ENCODE measurements around the gene TENT4A. TPM values are rescaled to one million over a fixed set of nuclear protein-coding genes. Genes with fewer than 3 reads are reported as not detected.

Gene TENT4A
- total and polyA plus RNA-seq, 10 of the 15 experiments (the other 5 are each of a cell fraction or from before 2014, with no cell fraction given): 1.4 to 30.6 (median 12.5) TPM

GRCh38 chr5:6718718-6719117, 5.5 kb downstream of the TENT4A start:
- H3K36me3 ChIP-seq (ENCODE audit: control insufficient read depth in 2 of 2, insufficient read depth in 2 of 2, low read length in 1 of 2): peaks cover 3 to 20% of the 10 kb centered on the region in 2 experiments; a peak in 3 of 4 replicates
- intact Hi-C loops (cut with micrococcal nuclease; ENCODE audit: unreplicated experiment) (loop anchor here (10.0 kb wide), 1 partner anchor 964 kb away; no protein-coding TSS in a partner anchor), in situ Hi-C loops (cut with MboI) (no loop called here)
- no peak overlapping the region for H2AFZ ChIP-seq (ENCODE audit: control insufficient read depth, low read depth, low read length)
- no peaks in the 10 kb centered on the region for H3K9me3 ChIP-seq (replicated peaks; ENCODE audit: control insufficient read depth, insufficient read depth, low read length)
- 88% methylated on average over 5 of the region's 5 CpGs for WGBS (ENCODE audit: insufficient coverage, insufficient replicate concordance, low lambda C conversion rate, missing lambda C conversion rate)
- DNase-seq (ENCODE audit: low read depth, low spot score) (no peak), ATAC-seq (no peak), FAIRE-seq (no peak)
- no peak overlapping the region for H3K27ac ChIP-seq (ENCODE audit: control insufficient read depth, insufficient read depth)
- ChIA-PET SMC1A (ENCODE audit: uncharacterized antibody, unreplicated experiment) (interaction anchor here (1.2 to 4.0 kb wide), 3 partner anchors 10 to 67 kb away, joined by 3 to 41 read pairs (median 4); no protein-coding TSS in a partner anchor), RAD21 (ENCODE audit: unreplicated experiment) (interaction anchor here (0.8 to 3.8 kb wide), 5 partner anchors 11 to 1221 kb away, joined by 3 to 32 read pairs (median 4); partner anchors contain the start of genes NSUN2 and SRD5A1), CTCF (interaction anchor here (1.0 to 3.2 kb wide), 7 partner anchors 10 to 86 kb away, joined by 3 to 17 read pairs (median 4); partner anchors contain the start of genes NSUN2 and SRD5A1), POLR2A (interaction anchor here (0.6 to 4.2 kb wide), 3 partner anchors 10 to 1664 kb away, joined by 3 to 35 read pairs (median 4); no protein-coding TSS in a partner anchor)
- H3K4me1 ChIP-seq (ENCODE audit: control insufficient read depth, insufficient read depth, low read length): peaks cover 41% of the 10 kb centered on the region
- no TSS peak for BruUV-seq (replicated peaks)
- H4K20me1 ChIP-seq (ENCODE audit: control insufficient read depth, insufficient read depth): peaks cover 20% of the 10 kb centered on the region
- H3K9ac ChIP-seq (ENCODE audit: control insufficient read depth, insufficient read depth, low read length): no peak overlapping the region
- peaks cover 97% of the 10 kb centered on the region for H3K79me2 ChIP-seq (ENCODE audit: control insufficient read depth, insufficient read depth, low read length)
- H3K4me2 ChIP-seq (ENCODE audit: control insufficient read depth, insufficient read depth): peak overlapping the region; percentile 94
- H3K27me3 ChIP-seq (replicated peaks in 1 of 2; ENCODE audit: control insufficient read depth in 2 of 2, insufficient read depth in 2 of 2, low read length in 1 of 2): no peaks in the 10 kb centered on the region
- peak overlapping the region; percentile 79; the same call in 1 of the 2 replicates for H3K4me3 ChIP-seq
- no peak for TF ChIP-seq HCFC1 (IDR thresholded peaks at IDR 0.05; ENCODE audit: low read length)
- TF ChIP-seq PAX8 (IDR thresholded peaks at IDR 0.05): no peak
- no peak for TF ChIP-seq RAD51 (IDR thresholded peaks at IDR 0.05)
- no peak for TF ChIP-seq CUX1 (IDR thresholded peaks at IDR 0.05; ENCODE audit: insufficient replicate concordance, low read depth, low read length)
- TF ChIP-seq MEF2A (IDR thresholded peaks at IDR 0.05; ENCODE audit: insufficient read depth, low read depth, low read length): no peak
- TF ChIP-seq HSF1 (IDR thresholded peaks at IDR 0.05; ENCODE audit: low read depth, low read length): no peak
- TF ChIP-seq KAT2A (conservative IDR thresholded peaks at IDR 0.05; ENCODE audit: control insufficient read depth, low read depth, low read length): no peak
- no peak for TF ChIP-seq POLR2A (IDR thresholded peaks at IDR 0.05; ENCODE audit: low read depth, low read length)
- TF ChIP-seq ATF3 (IDR thresholded peaks at IDR 0.05; ENCODE audit: borderline replicate concordance, extremely low read depth, low read depth, low read length): no peak
- no peak for TF ChIP-seq NBN (IDR thresholded peaks at IDR 0.05)
- TF ChIP-seq BCL11A (IDR thresholded peaks at IDR 0.05; ENCODE audit: low read depth, low read length): no peak
- TF ChIP-seq ZBTB11 (CRISPR knock-in tag; IDR thresholded peaks at IDR 0.05): no peak
